Hepatocyte (in vitro differentiated cells): ENCODE results near the gene TGFB1. TPM values are rescaled to one million over a fixed set of nuclear protein-coding genes. Genes with fewer than 3 reads are reported as not detected.
"Not testable (repeated sequence)": the region's sequence is repeated elsewhere in the genome, so short reads cannot be mapped to it uniquely, and the experiment has no call there.

ENCODE experiments used
- DNase-seq: peaks from one replicate; pipeline ENCODE4 v3.0.0-alpha.2; 2016; ENCODE audit warnings: low spot score
- H2AFZ ChIP-seq: fragments of 200-600 bp; sonication (generic); 2 replicates; pipeline ENCODE4 v1.6.0; 2016; ENCODE audit warnings: antibody characterized with exemption, mild to moderate bottlenecking
- H3K27ac ChIP-seq: fragments of 200-600 bp; sonication (generic); 2 replicates; pipeline ENCODE4 v1.5.1; 2016; ENCODE audit warnings: mild to moderate bottlenecking
- H3K27me3 ChIP-seq: fragments of 200-600 bp; sonication (generic); 2 replicates; pipeline ENCODE4 v1.6.1; 2016
- H3K36me3 ChIP-seq: fragments of 200-600 bp; sonication (generic); replicated peaks from 2 replicates; pipeline ENCODE4 v1.5.1; 2016; ENCODE audit warnings: low read depth; ENCODE audit not compliant: insufficient read depth
- H3K4me1 ChIP-seq: fragments of 200-600 bp; sonication (generic); 2 replicates; pipeline ENCODE4 v1.5.1; 2016; ENCODE audit warnings: mild to moderate bottlenecking, moderate library complexity; ENCODE audit not compliant: insufficient read depth
- H3K4me2 ChIP-seq: fragments of 200-600 bp; sonication (generic); 2 replicates; pipeline ENCODE4 v1.6.0; 2016
- H3K4me3 ChIP-seq: fragments of 200-600 bp; sonication (generic); 2 replicates; pipeline ENCODE4 v1.5.1; 2016; ENCODE audit warnings: mild to moderate bottlenecking
- H3K79me2 ChIP-seq: fragments of 200-600 bp; sonication (generic); 2 replicates; pipeline ENCODE4 v1.6.0; 2017; ENCODE audit warnings: mild to moderate bottlenecking
- H3K9me2 ChIP-seq: fragments of 200-600 bp; sonication (generic); replicated peaks from 2 replicates; pipeline ENCODE4 v1.6.0; 2017; ENCODE audit warnings: mild to moderate bottlenecking; ENCODE audit not compliant: insufficient read depth
- H3K9me3 ChIP-seq: fragments of 200-600 bp; sonication (generic); 2 replicates; pipeline ENCODE4 v1.5.1; 2016; ENCODE audit warnings: low read depth, mild to moderate bottlenecking
- H4K20me1 ChIP-seq: fragments of 200-600 bp; sonication (generic); 2 replicates; pipeline ENCODE4 v1.6.0; 2016; ENCODE audit warnings: mild to moderate bottlenecking; ENCODE audit not compliant: insufficient read depth, poor library complexity, severe bottlenecking
- EZH2 ChIP-seq: fragments of 200-600 bp; sonication (generic); IDR thresholded peaks from 2 replicates; pipeline ENCODE4 v1.6.1; 2016; ENCODE audit warnings: antibody characterized with exemption, mild to moderate bottlenecking, borderline replicate concordance
- EZH2phosphoT487 ChIP-seq: fragments of 200-600 bp; sonication (generic); IDR thresholded peaks from one replicate; pipeline ENCODE4 v1.6.1; 2018; ENCODE audit warnings: antibody characterized with exemption, mild to moderate bottlenecking, low read depth, moderate library complexity; ENCODE audit not compliant: unreplicated experiment, severe bottlenecking
- WGBS: methylation state at CpG from one replicate; pipeline ENCODE4 v1.1.6; 2016; ENCODE audit warnings: low lambda C conversion rate; ENCODE audit errors: missing lambda C conversion rate; 5-methylcytosine and 5-hydroxymethylcytosine counted together
- polyA plus RNA-seq: library from polyadenylated mRNA; unstranded; fragments of >200 nt; fragmentation: Nextera tagmentation; extraction: Ambion mirVana; gene quantifications from 2 replicates; pipeline ENCODE4 v1.2.1, GENCODE V29; 2016
- total RNA-seq: library from RNA; depleted of rRNA; stranded (reverse); fragments of >200 nt; gene quantifications from 2 replicates; pipeline ENCODE4 v1.2.3, GENCODE V29; 2014
- TF ChIP-seq, protein P1 (sequence below): fragments of 200-600 bp; sonication (generic); IDR thresholded peaks from 2 replicates; pipeline ENCODE4 v1.5.1; 2016; ENCODE audit warnings: antibody characterized with exemption, mild to moderate bottlenecking; ENCODE audit not compliant: poor library complexity

Gene TGFB1
- total and polyA plus RNA-seq, 2 experiments from 2014 or later, result 17.1 to 122 TPM

- 86% methylated on average over 2 of the region's 2 CpGs for WGBS
- Histone ChIP-seq H3K36me3 (no peaks in the 10 kb centered on the region), H3K4me2 (no peak overlapping the region), H3K4me3 (no peak overlapping the region), H2AFZ (no peak overlapping the region), H3K27ac (no peak overlapping the region), H3K79me2 (peaks cover 52% of the 10 kb centered on the region), H3K9me2 (no peaks in the 10 kb centered on the region), H3K9me3 (no peaks in the 10 kb centered on the region), H4K20me1 (peaks cover 4% of the 10 kb centered on the region), H3K4me1 (peaks cover 21% of the 10 kb centered on the region), H3K27me3 (no peaks in the 10 kb centered on the region)
- DNase-seq, result no peak
- no peak for TF ChIP-seq EZH2phosphoT487
- TF ChIP-seq EZH2, result no peak
- TF ChIP-seq, protein P1, sequence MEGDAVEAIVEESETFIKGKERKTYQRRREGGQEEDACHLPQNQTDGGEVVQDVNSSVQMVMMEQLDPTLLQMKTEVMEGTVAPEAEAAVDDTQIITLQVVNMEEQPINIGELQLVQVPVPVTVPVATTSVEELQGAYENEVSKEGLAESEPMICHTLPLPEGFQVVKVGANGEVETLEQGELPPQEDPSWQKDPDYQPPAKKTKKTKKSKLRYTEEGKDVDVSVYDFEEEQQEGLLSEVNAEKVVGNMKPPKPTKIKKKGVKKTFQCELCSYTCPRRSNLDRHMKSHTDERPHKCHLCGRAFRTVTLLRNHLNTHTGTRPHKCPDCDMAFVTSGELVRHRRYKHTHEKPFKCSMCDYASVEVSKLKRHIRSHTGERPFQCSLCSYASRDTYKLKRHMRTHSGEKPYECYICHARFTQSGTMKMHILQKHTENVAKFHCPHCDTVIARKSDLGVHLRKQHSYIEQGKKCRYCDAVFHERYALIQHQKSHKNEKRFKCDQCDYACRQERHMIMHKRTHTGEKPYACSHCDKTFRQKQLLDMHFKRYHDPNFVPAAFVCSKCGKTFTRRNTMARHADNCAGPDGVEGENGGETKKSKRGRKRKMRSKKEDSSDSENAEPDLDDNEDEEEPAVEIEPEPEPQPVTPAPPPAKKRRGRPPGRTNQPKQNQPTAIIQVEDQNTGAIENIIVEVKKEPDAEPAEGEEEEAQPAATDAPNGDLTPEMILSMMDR, result no peak
These were observed 18.8 kb upstream of the TGFB1 start for GRCh38 chr19:41372501-41372900.

DNA sequence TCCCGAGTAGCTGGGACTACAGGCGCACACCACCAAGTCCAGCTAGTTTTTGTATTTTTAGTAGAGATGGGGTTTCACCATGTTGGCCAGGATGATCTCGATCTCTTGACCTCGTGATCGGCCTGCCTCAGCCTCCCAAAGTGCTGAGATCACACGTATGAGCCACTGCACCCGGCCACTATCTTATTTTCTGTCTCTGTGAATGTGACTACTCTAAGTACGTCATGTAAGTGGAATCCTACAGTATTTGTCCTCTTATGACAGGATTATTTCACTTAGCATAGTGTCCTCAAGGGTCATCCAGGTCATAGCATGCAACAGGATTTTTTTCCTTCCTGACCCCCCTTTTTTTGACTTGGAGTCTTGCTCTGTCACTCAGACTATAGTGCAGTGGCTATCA lies 17.8 kb upstream of the TGFB1 start:
- Histone ChIP-seq H4K20me1 (peaks cover 4% of the 10 kb centered on the region), H3K4me1 (peaks cover 25% of the 10 kb centered on the region), H3K79me2 (peaks cover 56% of the 10 kb centered on the region), H3K4me2 (no peak overlapping the region), H2AFZ (no peak overlapping the region), H3K36me3 (no peaks in the 10 kb centered on the region), H3K27ac (no peak overlapping the region), H3K27me3 (no peaks in the 10 kb centered on the region), H3K9me2 (no peaks in the 10 kb centered on the region), H3K9me3 (no peaks in the 10 kb centered on the region), H3K4me3 (no peak overlapping the region)
- DNase-seq, result no peak
- no peak for TF ChIP-seq EZH2phosphoT487
- TF ChIP-seq EZH2, result no peak
- TF ChIP-seq, protein P1, result no peak
- 95% methylated on average over 8 of the region's 8 CpGs for WGBS

DNA sequence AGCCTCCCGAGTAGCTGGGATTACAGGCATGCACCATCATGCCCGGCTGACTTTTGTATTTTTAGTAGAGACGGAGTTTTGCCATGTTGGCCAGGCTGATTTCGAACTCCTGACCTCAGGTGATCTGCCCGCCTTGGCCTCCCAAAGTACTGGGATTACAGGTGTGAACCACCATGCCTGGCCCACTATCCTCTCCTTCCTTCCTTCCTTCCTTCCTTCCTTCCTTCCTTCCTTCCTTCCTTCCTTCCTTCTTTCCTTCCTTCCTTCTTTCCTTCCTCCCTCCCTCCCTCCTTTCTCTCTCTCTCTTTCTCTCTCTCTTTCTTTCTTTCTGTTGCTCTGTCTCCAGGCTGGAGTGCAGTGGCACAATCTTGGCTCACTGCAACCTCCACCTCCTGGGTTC lies 17.4 kb upstream of the TGFB1 start:
- not testable (repeated sequence) for H3K9me3 ChIP-seq, H3K27me3 ChIP-seq, H3K4me3 ChIP-seq, H3K9me2 ChIP-seq, H3K36me3 ChIP-seq, DNase-seq, H4K20me1 ChIP-seq, H3K4me2 ChIP-seq, H3K27ac ChIP-seq, H2AFZ ChIP-seq
- WGBS, result 98% methylated on average over 4 of the region's 5 CpGs
- peaks cover 61% of the 10 kb centered on the region for H3K79me2 ChIP-seq
- H3K4me1 ChIP-seq, result peaks cover 25% of the 10 kb centered on the region

DNA sequence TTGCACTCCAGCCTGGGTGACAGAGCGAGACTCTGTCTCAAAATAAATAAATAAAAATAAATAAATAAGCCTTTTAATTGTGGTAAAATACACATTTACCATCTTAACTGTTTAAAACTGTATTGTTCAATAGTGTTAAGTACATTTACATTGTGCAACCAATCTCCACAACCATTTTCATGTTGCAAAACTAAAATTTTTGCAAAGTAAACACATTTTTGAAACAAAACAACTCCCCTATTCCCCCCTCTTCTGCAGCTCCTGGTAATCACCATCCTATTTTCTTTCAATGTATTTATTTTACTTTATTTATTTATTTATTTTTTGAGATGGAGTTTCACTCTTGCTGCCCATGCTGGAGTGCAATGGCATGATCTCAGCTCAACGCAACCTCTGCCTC lies 16.0 kb upstream of the TGFB1 start:
- no peaks in the 10 kb centered on the region for H3K27me3 ChIP-seq
- no peaks in the 10 kb centered on the region for H3K9me3 ChIP-seq
- no peak overlapping the region for H3K4me3 ChIP-seq
- TF ChIP-seq, protein P1, result no peak
- no peak for TF ChIP-seq EZH2
- TF ChIP-seq EZH2phosphoT487, result no peak
- no peak overlapping the region for H3K4me2 ChIP-seq
- no peaks in the 10 kb centered on the region for H3K9me2 ChIP-seq
- H3K4me1 ChIP-seq, result peaks cover 22% of the 10 kb centered on the region
- no peak overlapping the region for H3K27ac ChIP-seq
- no peaks in the 10 kb centered on the region for H3K36me3 ChIP-seq
- peaks cover 68% of the 10 kb centered on the region for H3K79me2 ChIP-seq
- DNase-seq, result no peak
- WGBS, result 97% methylated on average over 2 of the region's 2 CpGs
- no peak overlapping the region for H2AFZ ChIP-seq
- H4K20me1 ChIP-seq, result peaks cover 4% of the 10 kb centered on the region
